H1 (cell line): Measurements from ENCODE around the gene SLC12A7.

Experiments used
- KDM1A ChIP-seq: fragments of 200-600, 300-600 bp; sonication (generic); IDR thresholded peaks from 2 replicates; pipeline ENCODE4 v1.7.1; 2016; ENCODE audit warnings: mild to moderate bottlenecking, low read length, borderline replicate concordance
- RAD21 ChIP-seq, 2 experiments: IDR thresholded peaks in 1 of 2; conservative IDR thresholded peaks in 1 of 2; 2 replicates each; pipeline ENCODE4 v1.6.1; 2011; ENCODE audit warnings: low read depth in 2 of 2, low read length in 2 of 2, improper control_type of control experiment in 1 of 2, inconsistent platforms in 1 of 2, mild to moderate bottlenecking in 1 of 2, moderate library complexity in 1 of 2
- TF ChIP-seq, protein P1 (sequence below), 3 experiments: IDR thresholded peaks; 1 replicate in 2 of 3; 2 replicates in 1 of 3; pipeline versions ENCODE4 v1.5.1 to v1.6.1; 2011; ENCODE audit warnings: low read length in 3 of 3, mild to moderate bottlenecking in 3 of 3, inconsistent platforms in 2 of 3, low read depth in 1 of 3, moderate library complexity in 1 of 3; ENCODE audit not compliant: insufficient read depth in 1 of 3; ENCODE audit errors: control extremely low read depth in 1 of 3

DNA sequence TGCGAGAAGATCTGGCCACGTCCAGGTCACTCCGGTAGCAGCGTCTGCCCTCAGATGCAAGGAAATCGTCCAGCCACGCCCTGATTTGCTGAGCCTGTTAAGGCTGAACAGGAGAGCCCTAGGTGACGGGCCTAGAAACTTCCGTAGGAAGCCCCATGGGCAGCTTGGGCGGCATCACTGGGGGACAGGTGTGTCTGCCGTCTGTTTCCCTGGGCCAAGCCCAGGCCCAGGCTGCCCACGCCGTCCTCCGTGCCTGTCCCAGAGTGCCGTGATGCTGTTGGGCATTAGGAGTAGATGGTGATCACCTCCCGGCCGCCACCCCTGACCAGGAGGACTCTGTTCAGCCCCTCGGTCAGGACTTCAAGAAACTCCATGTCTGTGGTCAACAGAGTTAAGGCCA lies 59.8 kb downstream of the SLC12A7 start:
- TF ChIP-seq, protein P1, sequence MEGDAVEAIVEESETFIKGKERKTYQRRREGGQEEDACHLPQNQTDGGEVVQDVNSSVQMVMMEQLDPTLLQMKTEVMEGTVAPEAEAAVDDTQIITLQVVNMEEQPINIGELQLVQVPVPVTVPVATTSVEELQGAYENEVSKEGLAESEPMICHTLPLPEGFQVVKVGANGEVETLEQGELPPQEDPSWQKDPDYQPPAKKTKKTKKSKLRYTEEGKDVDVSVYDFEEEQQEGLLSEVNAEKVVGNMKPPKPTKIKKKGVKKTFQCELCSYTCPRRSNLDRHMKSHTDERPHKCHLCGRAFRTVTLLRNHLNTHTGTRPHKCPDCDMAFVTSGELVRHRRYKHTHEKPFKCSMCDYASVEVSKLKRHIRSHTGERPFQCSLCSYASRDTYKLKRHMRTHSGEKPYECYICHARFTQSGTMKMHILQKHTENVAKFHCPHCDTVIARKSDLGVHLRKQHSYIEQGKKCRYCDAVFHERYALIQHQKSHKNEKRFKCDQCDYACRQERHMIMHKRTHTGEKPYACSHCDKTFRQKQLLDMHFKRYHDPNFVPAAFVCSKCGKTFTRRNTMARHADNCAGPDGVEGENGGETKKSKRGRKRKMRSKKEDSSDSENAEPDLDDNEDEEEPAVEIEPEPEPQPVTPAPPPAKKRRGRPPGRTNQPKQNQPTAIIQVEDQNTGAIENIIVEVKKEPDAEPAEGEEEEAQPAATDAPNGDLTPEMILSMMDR (IDR thresholded peaks at IDR 0.05; ENCODE audit: control extremely low read depth in 1 of 3, insufficient read depth in 1 of 3, low read depth in 1 of 3, low read length in 3 of 3), result no peak
- TF ChIP-seq RAD21 (IDR thresholded peaks at IDR 0.05 in 1 of 2, conservative IDR thresholded peaks at IDR 0.05 in 1 of 2; ENCODE audit: low read depth in 2 of 2, low read length in 2 of 2) (no peak), KDM1A (no peak)
